ENCODE data around the gene ZEB1. TPM values are rescaled to one million over a fixed set of nuclear protein-coding genes. Genes with fewer than 3 reads are reported as not detected.

Gene ZEB1
- total RNA-seq, 1 experiment from 2014 or later = 31.5 TPM

- POLR2A ChIA-PET = no interaction called here
- Histone ChIP-seq H3K4me3 (ENCODE audit: low read depth in 2 of 2, low read length in 2 of 2) (no peak overlapping the region), H3K4me1 (ENCODE audit: control insufficient read depth, insufficient read depth, low read length) (no peaks in the 10 kb centered on the region), H3K36me3 (ENCODE audit: control insufficient read depth, insufficient read depth, low read length) (no peaks in the 10 kb centered on the region), H3K9me3 (ENCODE audit: control insufficient read depth, insufficient read depth, low read depth, low read length) (no peaks in the 10 kb centered on the region; the same call in 1 of the 2 replicates), H3K27me3 (ENCODE audit: control insufficient read depth, insufficient read depth, low read length) (no peaks in the 10 kb centered on the region), H3K27ac (ENCODE audit: low read length) (no peak overlapping the region)
- intact Hi-C loops (cut with micrococcal nuclease; ENCODE audit: unreplicated experiment) = no loop called here
- DNase-seq (ENCODE audit: low read depth, low spot score) (no peak), ATAC-seq (no peak)
- in situ Hi-C loops (cut with HindIII; ENCODE audit: low pct_unique_long_range_greater_than_20kb, low sequenced_read_pairs) = no loop called here
- CTCF ChIA-PET = no interaction called here
- no peak for TF ChIP-seq TCF7L2 (IDR thresholded peaks at IDR 0.05; ENCODE audit: low read depth, low read length)
- TF ChIP-seq CTCF (IDR thresholded peaks at IDR 0.05) = no peak
- no peak for TF ChIP-seq POLR2AphosphoS5 (IDR thresholded peaks at IDR 0.05; ENCODE audit: low read depth, low read length)
- no peak for TF ChIP-seq REST (IDR thresholded peaks at IDR 0.05; ENCODE audit: insufficient read depth in 1 of 2, low read depth in 2 of 2, low read length in 1 of 2)
- no peak for TF ChIP-seq SIN3A (IDR thresholded peaks at IDR 0.05; ENCODE audit: borderline replicate concordance, insufficient read depth, low read depth, low read length)
- no TSS peak for BruUV-seq (replicated peaks)
Measured at GRCh38 chr10:31451766-31452165, 132.8 kb downstream of the ZEB1 start.

GRCh38 chr10:31456468-31456867, 137.5 kb downstream of the ZEB1 start:
- intact Hi-C loops (cut with micrococcal nuclease; ENCODE audit: unreplicated experiment) = no loop called here
- Histone ChIP-seq H3K4me1 (ENCODE audit: control insufficient read depth, insufficient read depth, low read length) (no peaks in the 10 kb centered on the region), H3K27ac (ENCODE audit: low read length) (no peak overlapping the region), H3K27me3 (ENCODE audit: control insufficient read depth, insufficient read depth, low read length) (no peaks in the 10 kb centered on the region), H3K9me3 (ENCODE audit: control insufficient read depth, insufficient read depth, low read depth, low read length) (no peaks in the 10 kb centered on the region; the same call in 1 of the 2 replicates), H3K36me3 (ENCODE audit: control insufficient read depth, insufficient read depth, low read length) (no peaks in the 10 kb centered on the region), H3K4me3 (ENCODE audit: low read depth in 2 of 2, low read length in 2 of 2) (no peak overlapping the region)
- no peak for TF ChIP-seq REST (IDR thresholded peaks at IDR 0.05; ENCODE audit: insufficient read depth in 1 of 2, low read depth in 2 of 2, low read length in 1 of 2)
- no peak for TF ChIP-seq CTCF (IDR thresholded peaks at IDR 0.05)
- no peak for TF ChIP-seq SIN3A (IDR thresholded peaks at IDR 0.05; ENCODE audit: borderline replicate concordance, insufficient read depth, low read depth, low read length)
- TF ChIP-seq POLR2AphosphoS5 (IDR thresholded peaks at IDR 0.05; ENCODE audit: low read depth, low read length) = no peak
- no peak for TF ChIP-seq TCF7L2 (IDR thresholded peaks at IDR 0.05; ENCODE audit: low read depth, low read length)
- no TSS peak for BruUV-seq (replicated peaks)
- CTCF ChIA-PET = no interaction called here
- DNase-seq (ENCODE audit: low read depth, low spot score) = no peak
- POLR2A ChIA-PET = no interaction called here
- in situ Hi-C loops (cut with HindIII; ENCODE audit: low pct_unique_long_range_greater_than_20kb, low sequenced_read_pairs) = no loop called here
- ATAC-seq = no peak
